PC-3 (cell line): ENCODE data around the gene FICD. TPM values are rescaled to one million over a fixed set of nuclear protein-coding genes. Genes with fewer than 3 reads are reported as not detected.

Experiments used
- ATAC-seq: fragments of 200-7000 bp; cut with Tn5 transposase; 2 replicates; pipeline ENCODE4 v1.9.1; 2020; ENCODE audit warnings: mild to moderate bottlenecking, moderate library complexity
- Bru-seq: library from RNA; stranded (reverse); fragments of 400-500 nt; gene quantifications from one replicate; lab custom pipeline; 2021; lab: Mats Ljungman, UMichigan
- BruChase-seq, 2 experiments: library from RNA; stranded (reverse); fragments of 400-500 nt; gene quantifications; one replicate each; lab custom pipeline; 2021; lab: Mats Ljungman, UMichigan
- BruUV-seq: library from RNA; stranded (reverse); fragments of 400-500 nt; replicated peaks from 2 replicates; lab custom pipeline; 2021; lab: Mats Ljungman, UMichigan
- CTCF ChIA-PET: fragments of 300-600 bp; sonication (Branson Sonifier 250); formaldehyde crosslinking; loops from one replicate; lab custom pipeline; 2022; ENCODE audit warnings: antibody characterized with exemption; lab: Charles Lee
- POLR2A ChIA-PET: fragments of 300-600 bp; sonication (Branson Sonifier 250); formaldehyde crosslinking; loops from one replicate; lab custom pipeline; 2022; ENCODE audit warnings: antibody characterized with exemption; ENCODE audit not compliant: unreplicated experiment; lab: Charles Lee
- DNase-seq: peaks from one replicate; pipeline ENCODE4 v3.0.0-alpha.2; 2015
- H2AFZ ChIP-seq: fragments of 300-600 bp; sonication (generic); 2 replicates; pipeline ENCODE4 v1.6.0; 2016; ENCODE audit warnings: antibody characterized with exemption, low read length
- H3F3A ChIP-seq: fragments of 300-600 bp; sonication (generic); one replicate; pipeline ENCODE4 v1.6.0; 2017; ENCODE audit warnings: antibody characterized with exemption, low read length, control low read depth, mild to moderate bottlenecking; ENCODE audit not compliant: unreplicated experiment
- H3K27ac ChIP-seq: fragments of 300-600 bp; sonication (generic); 2 replicates; pipeline ENCODE4 v1.5.1; 2016; ENCODE audit warnings: mild to moderate bottlenecking, low read length
- H3K27me3 ChIP-seq: fragments of 300-600 bp; sonication (generic); 2 replicates; pipeline ENCODE4 v1.6.1; 2016; ENCODE audit warnings: low read length, mixed read lengths
- H3K36me3 ChIP-seq: fragments of 300-600 bp; sonication (generic); 2 replicates; pipeline ENCODE4 v1.6.1; 2016; ENCODE audit warnings: low read depth, mixed run types, low read length, mixed read lengths
- H3K4me1 ChIP-seq: fragments of 300-600 bp; sonication (generic); 2 replicates; pipeline ENCODE4 v1.5.1; 2016; ENCODE audit warnings: low read length; ENCODE audit not compliant: insufficient read depth
- H3K4me2 ChIP-seq: fragments of 300-600 bp; sonication (generic); 2 replicates; pipeline ENCODE4 v1.6.0; 2016; ENCODE audit warnings: low read length
- H3K4me3 ChIP-seq: fragments of 300-600 bp; sonication (generic); 2 replicates; pipeline ENCODE4 v1.5.1; 2016; ENCODE audit warnings: mild to moderate bottlenecking, low read length, mixed read lengths
- H3K79me2 ChIP-seq: fragments of 300-600 bp; sonication (generic); 2 replicates; pipeline ENCODE4 v1.6.1; 2017; ENCODE audit warnings: low read length, mixed read lengths
- H3K9ac ChIP-seq: fragments of 300-600 bp; sonication (generic); 2 replicates; pipeline ENCODE4 v1.6.0; 2016; ENCODE audit warnings: mild to moderate bottlenecking, low read length
- H3K9me2 ChIP-seq: fragments of 300-600 bp; sonication (generic); replicated peaks from 2 replicates; pipeline ENCODE4 v1.6.1; 2016; ENCODE audit warnings: mixed run types, low read length, mixed read lengths
- H3K9me3 ChIP-seq: fragments of 300-600 bp; sonication (generic); 2 replicates; pipeline ENCODE4 v1.6.1; 2016; ENCODE audit warnings: low read length, mixed read lengths
- H4K20me1 ChIP-seq: fragments of 300-600 bp; sonication (generic); 2 replicates; pipeline ENCODE4 v1.6.1; 2016; ENCODE audit warnings: low read length, mixed read lengths
- EZH2 ChIP-seq: fragments of 300-600 bp; sonication (generic); IDR thresholded peaks from one replicate; pipeline ENCODE4 v1.6.1; 2017; ENCODE audit warnings: antibody characterized with exemption, mild to moderate bottlenecking, low read length; ENCODE audit not compliant: unreplicated experiment
- EZH2phosphoT487 ChIP-seq: fragments of 300-600 bp; sonication (generic); IDR thresholded peaks from 2 replicates; pipeline ENCODE4 v1.6.1; 2018; ENCODE audit warnings: mild to moderate bottlenecking, antibody characterized with exemption, low read length, borderline replicate concordance
- intact Hi-C: fragments of 100-400 bp; cut with micrococcal nuclease; formaldehyde crosslinking; loops from 2 replicates; pipeline ENCODE4 v1.9.0; 2023
- long read RNA-seq: library from polyadenylated mRNA; unstranded; transcript quantifications from one replicate; pipeline ENCODE4 v2.0.0, GENCODE V29; 2021; ENCODE audit not compliant: unreplicated experiment
- total RNA-seq: library from RNA; depleted of rRNA; stranded (reverse); fragments of >200 nt; gene quantifications from 2 replicates; pipeline ENCODE4 v1.2.3, GENCODE V29; 2014; rRNA removed
- TF ChIP-seq, protein P1 (sequence below): fragments of 300-600 bp; sonication (generic); conservative IDR thresholded peaks from 2 replicates; pipeline ENCODE4 v1.5.1; 2017; ENCODE audit warnings: antibody characterized with exemption, low read depth, mild to moderate bottlenecking, low read length

FICD gene
- total RNA-seq (6.4 and 18.5 TPM in 2 replicates), Bru-seq, nascent RNA (percentile 95 among the genes with signal in this experiment), BruChase-seq, experiment 1, labeled RNA remaining after a 6-hour chase (percentile 84 among the genes with signal in this experiment), BruChase-seq, experiment 2, labeled RNA remaining after a 2-hour chase (percentile 95 among the genes with signal in this experiment)
- long read RNA-seq, transcript FICD-205 (2 exons, 603 nt), result minor isoform, 8 of 179 reads
- long read RNA-seq, transcript FICD-204 (3 exons, 3,347 nt), result major isoform, 142 of 179 reads
- long read RNA-seq, partial matches to known transcripts, result 8 of 179 reads
- long read RNA-seq, other reads (novel, unspliced or antisense), result 20 of 179 reads

DNA sequence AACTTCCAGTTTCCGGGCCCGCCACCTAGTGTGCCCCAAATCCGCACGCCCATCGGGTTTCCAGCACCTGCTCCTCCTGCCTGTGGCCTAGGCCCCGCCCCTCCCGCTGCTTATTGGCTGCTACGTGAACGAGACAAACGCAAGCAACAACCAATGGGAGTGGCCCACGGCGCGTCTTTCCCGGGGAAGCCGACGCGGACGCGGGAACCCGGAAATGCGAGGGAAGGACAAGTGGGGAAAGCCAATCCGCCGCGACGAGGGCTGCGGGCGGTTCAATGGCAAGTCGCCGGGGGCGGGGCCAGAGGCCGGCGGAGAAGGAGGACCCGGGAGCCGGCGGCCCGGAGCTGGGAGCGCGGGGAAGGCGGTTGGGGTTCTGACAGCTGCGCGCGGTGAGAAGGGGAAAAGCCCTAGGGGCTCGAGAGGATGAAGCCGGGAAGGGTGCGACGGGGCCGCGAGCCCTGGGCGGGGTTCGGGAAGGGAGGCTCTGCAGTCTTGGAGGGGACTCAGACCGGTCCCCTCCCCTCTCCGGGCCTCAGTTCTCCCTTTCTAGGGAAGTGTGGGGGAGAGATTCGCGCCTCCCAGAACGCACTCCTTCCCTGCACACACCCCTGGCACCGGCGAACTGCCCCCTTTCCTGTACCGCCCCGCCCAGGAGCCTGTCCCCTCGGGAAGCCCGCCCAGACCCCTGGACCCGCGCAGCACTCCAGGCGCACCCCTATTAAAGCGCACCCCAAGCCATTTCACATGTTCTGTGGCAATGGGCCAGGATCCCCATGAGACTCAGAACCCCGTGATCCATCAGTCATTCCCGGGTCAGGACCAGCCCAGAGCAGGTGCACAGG is at the start of gene FICD:
Gene FICD (plus strand): TSS at position 305 of the 842 bp plus-strand sequence. CDS start 1,696 bp downstream, outside the sequence.
- peak within 1 kb of the TSS; percentile 90 for H3K4me3 ChIP-seq
- H3F3A ChIP-seq, result no peaks in the 10 kb centered on the region
- peak within 1 kb of the TSS; percentile 98 for H3K4me2 ChIP-seq
- ChIA-PET CTCF (interaction anchor here (0.5 to 0.7 kb wide), 2 partner anchors 319 to 870 kb away, joined by 3 read pairs; no protein-coding TSS in a partner anchor), POLR2A (interaction anchor here (0.6 to 0.9 kb wide), 3 partner anchors 33 to 515 kb away, joined by 3 to 4 read pairs (median 4); no protein-coding TSS in a partner anchor)
- no peaks in the 10 kb centered on the region for H3K9me3 ChIP-seq
- no peaks in the 10 kb centered on the region for H3K27me3 ChIP-seq
- H3K9ac ChIP-seq, result peak within 1 kb of the TSS; percentile 86
- DNase-seq (peak; percentile 99), ATAC-seq (peak; percentile 88)
- no peak within 1 kb of the TSS for H3K27ac ChIP-seq
- peak within 1 kb of the TSS; percentile 85 for H2AFZ ChIP-seq
- H3K36me3 ChIP-seq, result peaks cover 23% of the 10 kb centered on the region
- H3K9me2 ChIP-seq, result no peaks in the 10 kb centered on the region
- H3K4me1 ChIP-seq, result peaks cover 11% of the 10 kb centered on the region; the same call in 1 of the 2 replicates
- peaks cover 11% of the 10 kb centered on the region for H3K79me2 ChIP-seq
- intact Hi-C loops, result loop anchor here (1.0 to 10.0 kb wide), 5 partner anchors 32 to 830 kb away; partner anchors contain the start of gene PWP1
- H4K20me1 ChIP-seq, result peaks cover 3% of the 10 kb centered on the region; the same call in 1 of the 2 replicates
- no peak for TF ChIP-seq EZH2phosphoT487
- TF ChIP-seq, protein P1, sequence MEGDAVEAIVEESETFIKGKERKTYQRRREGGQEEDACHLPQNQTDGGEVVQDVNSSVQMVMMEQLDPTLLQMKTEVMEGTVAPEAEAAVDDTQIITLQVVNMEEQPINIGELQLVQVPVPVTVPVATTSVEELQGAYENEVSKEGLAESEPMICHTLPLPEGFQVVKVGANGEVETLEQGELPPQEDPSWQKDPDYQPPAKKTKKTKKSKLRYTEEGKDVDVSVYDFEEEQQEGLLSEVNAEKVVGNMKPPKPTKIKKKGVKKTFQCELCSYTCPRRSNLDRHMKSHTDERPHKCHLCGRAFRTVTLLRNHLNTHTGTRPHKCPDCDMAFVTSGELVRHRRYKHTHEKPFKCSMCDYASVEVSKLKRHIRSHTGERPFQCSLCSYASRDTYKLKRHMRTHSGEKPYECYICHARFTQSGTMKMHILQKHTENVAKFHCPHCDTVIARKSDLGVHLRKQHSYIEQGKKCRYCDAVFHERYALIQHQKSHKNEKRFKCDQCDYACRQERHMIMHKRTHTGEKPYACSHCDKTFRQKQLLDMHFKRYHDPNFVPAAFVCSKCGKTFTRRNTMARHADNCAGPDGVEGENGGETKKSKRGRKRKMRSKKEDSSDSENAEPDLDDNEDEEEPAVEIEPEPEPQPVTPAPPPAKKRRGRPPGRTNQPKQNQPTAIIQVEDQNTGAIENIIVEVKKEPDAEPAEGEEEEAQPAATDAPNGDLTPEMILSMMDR, result no peak
- no peak for TF ChIP-seq EZH2
- BruUV-seq, result TSS peak; percentile 77

DNA sequence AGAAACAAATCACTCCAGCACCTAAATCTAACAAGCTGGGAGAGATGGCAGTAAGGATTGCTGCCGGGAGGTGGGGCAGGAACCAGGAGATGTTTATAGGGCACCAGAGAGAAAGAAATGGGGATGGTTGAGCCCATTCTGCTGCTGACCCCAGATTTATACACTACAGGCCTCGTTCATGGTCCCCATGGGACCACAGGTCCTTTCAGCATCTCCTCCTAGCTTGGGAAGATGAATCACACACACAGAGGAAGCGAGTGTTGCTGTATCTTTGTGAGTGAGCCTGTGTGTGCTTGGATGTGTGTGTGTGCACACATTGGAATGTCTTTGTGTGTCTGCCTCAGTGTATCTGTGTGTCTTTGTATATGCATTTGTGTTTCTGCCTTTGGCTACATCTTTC is 49.7 kb upstream of the FICD start:
- H4K20me1 ChIP-seq, result no peaks in the 10 kb centered on the region

More for the DNA sequence above, 49.7 kb upstream of the FICD start:
- POLR2A ChIA-PET, result no interaction called here
- Histone ChIP-seq H3K27me3 (peaks cover 44% of the 10 kb centered on the region), H3F3A (no peaks in the 10 kb centered on the region), H3K79me2 (no peaks in the 10 kb centered on the region), H3K4me3 (no peak overlapping the region), H3K9me3 (no peaks in the 10 kb centered on the region), H3K4me2 (no peak overlapping the region), H3K9me2 (no peaks in the 10 kb centered on the region), H3K9ac (no peak overlapping the region), H3K4me1 (no peaks in the 10 kb centered on the region), H2AFZ (no peak overlapping the region), H3K36me3 (no peaks in the 10 kb centered on the region), H3K27ac (no peak overlapping the region)
- DNase-seq (no peak), ATAC-seq (no peak)
- BruUV-seq, result no TSS peak
- intact Hi-C loops, result no loop called here
- CTCF ChIA-PET, result no interaction called here
- TF ChIP-seq EZH2phosphoT487 (no peak), EZH2 (no peak)
- TF ChIP-seq, protein P1, result no peak
